AG08395 (cell line): ENCODE results near the gene TTC29.
A peak's percentile ranks its signal among the peaks of the same experiment; 100 is the strongest.
"Not testable (repeated sequence)": the region's sequence is repeated elsewhere in the genome, so short reads cannot be mapped to it uniquely, and the experiment has no call there.

Experiments used
- DNase-seq: peaks from one replicate; pipeline ENCODE4 v3.0.0; 2012; ENCODE audit warnings: mixed read lengths, low spot score

TTC29 gene

DNA sequence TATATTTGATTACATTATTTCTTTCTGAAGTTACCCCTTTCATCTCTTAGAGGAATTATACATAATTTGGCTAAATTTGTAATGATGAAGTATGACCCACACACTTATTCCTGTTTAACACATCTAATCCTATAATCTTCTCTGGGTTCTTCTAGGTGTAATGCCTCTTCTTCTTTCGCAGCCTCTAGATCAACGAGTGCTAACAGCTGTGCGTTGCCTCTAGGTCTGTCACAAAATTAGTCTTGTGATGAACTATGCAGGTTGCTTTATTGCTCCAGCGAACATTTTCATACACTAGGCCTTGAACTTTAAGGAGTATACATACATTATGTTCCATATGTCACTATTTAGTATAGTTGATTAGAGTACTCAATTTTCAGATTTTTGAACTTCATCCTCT lies 89.9 kb downstream of the TTC29 start:
- no peak for DNase-seq

DNA sequence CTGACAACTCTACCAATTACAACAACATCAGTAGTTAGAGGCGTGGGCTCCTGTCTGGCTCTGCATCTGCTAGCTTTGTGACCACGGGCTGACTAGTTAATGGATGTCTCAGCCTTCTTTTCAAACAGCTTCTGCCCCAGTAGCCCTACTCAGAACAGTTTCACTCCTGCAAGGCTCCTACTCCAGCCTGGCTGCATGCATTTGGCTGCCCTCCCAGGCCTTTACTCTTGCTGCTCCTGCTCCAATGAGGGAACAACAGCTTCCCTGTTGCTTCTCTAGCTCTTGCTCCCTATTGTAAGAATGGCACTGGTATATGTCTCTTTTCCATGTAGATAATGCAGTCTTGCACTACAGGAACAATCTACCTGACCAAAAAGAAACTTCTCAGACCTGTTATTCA lies 93.3 kb downstream of the TTC29 start:
- no peak for DNase-seq

DNA sequence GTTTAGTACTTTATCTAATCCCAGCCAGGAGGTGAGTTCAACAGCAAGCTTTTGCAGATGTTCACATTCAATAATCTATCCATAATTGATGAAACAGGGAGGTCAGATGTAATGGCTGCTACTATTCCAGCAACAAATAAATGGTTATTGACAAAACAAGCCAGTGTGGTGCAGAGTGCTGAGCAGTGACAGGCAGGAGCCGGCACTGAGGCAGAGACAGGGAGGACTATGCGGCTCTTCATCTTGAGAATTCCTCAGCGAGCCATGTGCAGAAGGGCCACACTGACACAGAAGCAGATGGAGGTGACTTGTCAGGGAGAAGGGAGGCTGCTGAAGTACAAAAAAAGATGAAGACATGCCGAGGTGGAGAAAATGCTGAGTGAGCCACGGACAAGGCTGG lies 98.3 kb downstream of the TTC29 start:
- DNase-seq = no peak

DNA sequence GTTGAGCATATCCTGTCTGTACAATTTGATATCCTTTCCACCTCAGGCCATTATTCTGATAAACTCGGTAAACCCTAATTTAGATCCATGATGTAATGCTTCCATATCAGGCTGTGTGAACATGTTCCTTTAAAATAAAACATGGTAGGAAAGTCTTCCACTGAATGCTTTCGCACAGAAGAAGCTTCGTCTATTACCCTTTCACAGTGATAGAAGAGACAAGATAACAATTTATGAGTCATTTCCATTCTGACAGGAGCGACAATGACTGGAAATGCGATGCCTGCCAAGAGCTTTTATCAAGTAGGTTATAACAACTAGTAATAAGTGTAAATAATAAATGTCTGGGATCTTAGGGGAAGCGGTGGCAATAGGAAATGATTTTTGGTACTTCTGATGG lies 98.8 kb downstream of the TTC29 start:
- DNase-seq = no peak

DNA sequence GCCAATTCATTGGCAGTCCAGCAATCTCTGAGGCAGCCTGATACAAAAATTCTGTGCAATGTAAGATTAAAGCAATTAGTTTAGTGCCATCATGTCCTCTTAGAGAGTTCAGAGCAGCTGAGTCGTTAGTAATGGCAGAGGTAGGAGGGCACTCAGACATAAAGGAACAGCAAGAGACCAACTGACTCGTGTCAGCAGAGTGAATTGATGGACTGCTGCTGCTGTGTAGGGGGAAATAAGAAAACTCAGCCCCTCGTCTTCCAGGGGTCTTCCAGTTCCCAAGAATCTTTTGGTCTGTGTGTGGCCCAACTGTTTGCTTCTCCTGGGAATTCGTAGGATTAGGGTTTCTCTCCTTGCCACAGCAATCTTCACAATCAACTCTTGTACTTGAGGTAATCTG lies 100.9 kb downstream of the TTC29 start:
- DNase-seq = no peak

DNA sequence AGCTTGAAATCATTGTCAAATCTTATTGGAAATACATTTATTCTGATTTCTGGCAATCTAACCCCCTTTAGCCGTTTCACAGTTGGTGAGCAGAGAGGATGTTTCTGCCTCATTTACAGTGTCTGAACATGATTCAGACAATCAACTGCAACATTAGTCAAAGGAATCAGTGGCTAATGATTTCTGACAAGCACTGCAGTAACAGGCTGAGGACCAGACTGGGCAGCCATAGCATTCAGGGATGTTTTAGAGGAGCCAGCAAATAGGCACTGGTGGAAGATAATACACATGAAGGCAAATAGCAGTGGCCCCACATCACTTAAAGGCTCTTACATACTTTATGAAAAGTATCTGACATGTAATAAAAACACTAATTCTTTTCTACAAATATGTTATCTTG lies 102.8 kb downstream of the TTC29 start:
- DNase-seq = no peak

DNA sequence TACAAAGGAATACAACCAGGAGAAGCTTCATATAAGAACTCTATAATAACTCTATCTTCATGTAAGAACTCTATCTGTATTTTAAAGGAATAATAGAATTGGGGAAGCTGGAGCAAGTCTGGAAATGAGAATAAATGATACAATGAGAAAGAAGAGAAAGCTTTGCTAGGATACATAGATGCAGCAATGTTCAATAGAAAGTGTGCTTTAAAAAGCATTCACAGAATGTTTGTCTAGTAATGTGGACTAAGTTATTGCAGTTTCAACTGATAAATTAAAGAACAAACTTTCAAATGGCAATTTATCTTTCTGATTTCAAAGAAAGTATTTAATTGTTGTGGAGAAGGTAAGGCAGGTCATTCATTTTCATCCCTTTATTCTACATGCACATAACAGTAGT lies 104.9 kb downstream of the TTC29 start:
- no peak for DNase-seq

DNA sequence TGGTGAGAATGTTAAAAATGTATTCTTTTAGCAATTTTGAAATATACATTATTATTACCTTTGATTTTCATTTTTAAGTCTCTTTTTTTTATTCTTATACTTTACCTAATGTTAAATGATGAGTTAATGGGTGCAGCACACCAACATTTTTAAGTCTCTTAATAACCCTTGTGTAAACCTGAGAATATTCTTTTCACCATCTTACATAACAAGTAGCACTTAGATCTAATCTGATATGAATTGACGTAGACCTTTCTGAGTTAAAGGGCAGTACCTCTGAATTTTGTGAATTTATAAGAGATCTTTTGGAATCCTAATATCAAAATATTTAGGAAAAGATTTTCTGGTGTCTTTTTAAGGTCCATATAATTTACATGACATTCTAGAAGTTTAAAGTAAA lies 110.6 kb downstream of the TTC29 start:
- DNase-seq = no peak

DNA sequence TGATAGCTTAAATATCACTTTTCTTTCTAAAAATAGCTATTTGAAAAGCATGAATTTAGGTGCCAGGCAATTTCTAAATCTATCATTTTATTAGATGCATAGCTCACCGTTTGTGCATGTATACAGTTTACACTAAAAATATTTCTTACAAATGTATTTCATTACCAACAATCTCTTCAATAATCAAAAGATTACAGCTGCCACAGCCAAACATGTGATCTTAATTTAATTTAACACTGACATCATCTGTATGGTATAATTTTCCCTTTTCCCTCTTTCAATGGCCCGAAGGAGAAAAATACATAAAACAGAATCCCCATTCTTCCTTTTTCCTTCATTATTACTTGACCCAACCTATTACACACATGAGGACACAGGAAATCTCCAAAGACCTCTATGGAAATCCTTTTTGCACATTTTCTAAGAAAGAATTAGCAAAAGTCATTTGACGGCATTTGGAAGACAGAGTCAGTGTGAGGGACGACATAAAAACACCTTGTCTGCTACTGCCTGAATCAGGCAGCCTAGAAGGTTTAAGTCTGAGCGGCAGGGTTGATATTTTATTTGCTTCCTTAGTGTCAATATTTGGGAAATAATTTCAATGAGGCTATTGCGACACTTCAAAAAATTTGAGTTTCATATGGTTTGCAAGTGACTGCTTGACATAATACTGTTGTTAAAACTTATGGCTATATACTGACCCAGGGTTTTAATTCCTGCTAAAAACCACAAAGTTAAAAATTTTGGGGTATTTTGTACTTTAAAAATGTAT lies 111.2 kb downstream of the TTC29 start:
- DNase-seq = no peak

DNA sequence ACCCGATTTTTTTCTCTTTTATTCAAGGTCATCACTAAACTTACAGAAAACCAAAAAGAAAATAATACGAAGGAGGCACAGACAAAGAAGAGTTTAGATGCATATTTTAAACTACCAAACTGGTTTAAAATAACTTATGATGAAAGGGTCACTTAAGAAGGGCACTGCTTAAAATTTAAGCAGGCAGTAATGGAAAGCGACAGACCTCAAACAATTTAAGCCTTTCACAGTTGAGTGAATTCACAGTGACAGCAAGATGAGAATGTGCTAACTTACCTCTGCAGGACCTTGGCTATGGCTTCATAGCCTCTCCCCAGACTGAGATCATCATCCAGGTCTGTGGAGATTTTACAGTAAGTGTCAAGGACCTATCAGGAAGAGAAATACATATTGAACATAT lies 112.1 kb downstream of the TTC29 start:
- no peak for DNase-seq

DNA sequence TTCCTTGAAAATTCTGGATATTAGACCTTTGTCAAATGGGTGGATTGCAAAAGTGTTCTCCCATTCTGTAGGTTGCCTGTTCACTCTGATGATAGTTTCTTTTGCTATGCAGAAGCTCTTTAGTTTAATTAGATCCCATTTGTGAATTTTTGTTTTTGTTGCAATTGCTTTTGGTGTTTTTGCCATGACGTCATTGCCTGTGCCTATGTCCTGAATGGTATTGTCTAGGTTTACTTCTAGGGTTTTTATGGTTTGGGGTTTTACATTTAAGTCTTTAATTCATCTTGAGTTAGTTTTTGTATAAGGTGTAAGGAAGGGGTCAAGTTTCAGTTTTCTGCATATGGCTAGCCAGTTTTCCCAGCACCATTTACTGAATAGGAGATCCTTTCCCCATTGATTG lies 122.7 kb downstream of the TTC29 start:
- not testable (repeated sequence) for DNase-seq

DNA sequence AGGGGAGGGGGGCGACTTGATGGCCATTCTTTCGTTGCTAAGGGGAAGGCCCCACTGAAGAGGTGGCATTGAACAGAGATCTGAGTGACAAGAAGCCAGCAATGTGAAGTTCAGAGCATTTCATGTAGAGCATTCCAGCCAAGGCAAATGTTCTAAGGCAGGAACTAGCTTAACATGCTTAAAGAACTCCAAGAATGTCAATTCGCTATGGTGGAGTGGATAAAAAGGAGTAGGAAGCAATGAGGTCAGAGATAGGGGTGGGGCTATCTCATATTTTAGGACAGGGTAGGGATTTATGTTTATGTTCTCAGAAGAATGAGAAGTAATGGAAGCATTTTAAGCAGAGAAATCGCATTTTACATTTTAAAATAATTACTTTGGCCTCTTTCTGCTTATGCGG lies 130.9 kb downstream of the TTC29 start:
- DNase-seq = peak; percentile 3

DNA sequence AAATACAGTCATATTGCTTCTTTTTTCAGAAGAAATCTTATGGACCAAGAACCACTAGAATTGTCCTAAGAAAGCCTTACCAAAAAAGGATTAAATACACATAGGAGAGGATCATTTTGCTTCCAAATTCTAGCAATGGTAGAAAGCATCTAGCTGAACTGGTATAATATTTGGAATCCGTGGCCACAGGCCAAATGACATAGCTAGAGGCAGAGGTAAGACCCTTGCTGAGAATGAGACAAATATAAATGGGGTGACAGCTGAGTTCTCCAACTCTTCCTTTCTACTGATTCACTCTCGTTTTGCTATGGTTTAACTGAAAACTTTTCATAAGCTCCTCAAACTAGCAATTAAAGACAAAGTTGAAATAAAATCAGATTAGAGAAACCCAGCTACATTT lies 150.0 kb downstream of the TTC29 start:
- DNase-seq = no peak

DNA sequence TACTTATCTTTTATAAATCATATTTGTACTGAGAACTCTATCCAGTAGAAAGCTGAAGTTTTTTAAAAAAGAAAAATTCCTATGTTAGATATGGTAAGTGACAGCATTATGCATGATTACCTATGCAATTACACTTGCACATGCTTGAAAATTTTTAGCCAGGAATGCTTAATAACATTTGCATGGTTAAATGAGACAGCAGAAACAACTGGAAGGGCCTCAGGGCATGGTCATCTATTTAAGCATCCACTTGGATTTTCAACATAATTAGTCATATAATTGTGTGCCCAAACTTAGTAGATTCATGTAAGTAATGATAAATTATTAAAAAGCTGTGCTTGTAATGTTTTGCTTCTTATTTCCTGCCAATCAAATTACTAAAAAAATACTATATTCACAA lies 151.9 kb downstream of the TTC29 start:
- DNase-seq = no peak

DNA sequence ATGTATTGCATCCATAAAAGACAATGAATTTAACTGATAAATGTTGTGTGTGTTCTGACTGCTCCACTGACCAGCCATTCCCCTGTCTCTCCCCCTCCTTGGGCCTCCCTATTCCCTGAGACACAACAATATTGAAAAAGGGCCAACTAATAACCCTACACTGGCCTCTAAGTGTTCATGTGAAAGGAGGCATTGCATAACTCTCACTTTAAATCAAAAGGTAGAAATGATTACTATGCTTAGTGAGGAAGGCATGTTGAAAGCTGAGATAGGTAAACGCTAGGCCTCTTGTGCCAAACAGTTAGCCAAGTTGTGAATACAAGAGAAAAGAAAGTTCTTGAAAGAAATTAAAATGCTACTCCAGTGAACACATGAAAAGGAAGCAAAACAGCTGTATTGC lies 154.2 kb downstream of the TTC29 start:
- no peak for DNase-seq

DNA sequence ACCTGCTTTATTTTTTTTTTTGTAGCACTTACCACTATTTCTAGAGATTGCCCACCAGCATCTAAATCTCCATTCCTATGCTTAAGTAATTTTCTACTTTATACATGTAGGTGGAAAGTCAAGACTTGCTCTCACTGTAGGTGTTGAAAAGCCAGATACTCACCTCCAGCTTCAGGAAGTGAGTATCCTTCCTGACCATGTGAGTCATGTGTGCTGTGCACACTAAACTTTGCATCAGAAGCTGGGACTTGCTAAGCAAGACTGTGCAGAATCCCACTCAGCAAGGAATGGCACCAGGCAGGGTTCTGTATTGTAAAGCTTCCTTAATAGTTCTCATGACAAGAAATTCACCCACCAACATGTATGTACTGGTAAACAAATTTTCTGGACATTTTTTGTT lies 155.1 kb downstream of the TTC29 start:
- DNase-seq = no peak

DNA sequence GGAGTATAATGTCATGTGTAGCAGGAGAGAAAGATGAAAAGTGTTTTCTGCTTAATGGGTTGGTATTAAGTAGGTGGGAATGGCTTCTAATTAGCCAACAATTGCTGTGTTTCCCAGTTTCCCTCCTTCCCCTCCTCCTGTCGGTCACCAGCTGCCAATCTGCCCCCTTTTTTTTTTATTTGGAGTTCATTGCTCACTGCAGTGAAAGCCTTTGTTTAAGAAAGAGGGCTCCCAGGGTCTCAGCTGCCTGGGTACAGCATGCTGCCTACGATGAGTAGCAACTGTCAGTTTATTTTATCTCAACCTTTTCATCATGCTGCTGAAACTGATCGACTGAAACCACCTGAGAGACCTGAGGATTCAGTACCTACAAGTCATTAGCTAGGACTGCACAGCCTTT lies 157.9 kb downstream of the TTC29 start:
- DNase-seq = no peak

DNA sequence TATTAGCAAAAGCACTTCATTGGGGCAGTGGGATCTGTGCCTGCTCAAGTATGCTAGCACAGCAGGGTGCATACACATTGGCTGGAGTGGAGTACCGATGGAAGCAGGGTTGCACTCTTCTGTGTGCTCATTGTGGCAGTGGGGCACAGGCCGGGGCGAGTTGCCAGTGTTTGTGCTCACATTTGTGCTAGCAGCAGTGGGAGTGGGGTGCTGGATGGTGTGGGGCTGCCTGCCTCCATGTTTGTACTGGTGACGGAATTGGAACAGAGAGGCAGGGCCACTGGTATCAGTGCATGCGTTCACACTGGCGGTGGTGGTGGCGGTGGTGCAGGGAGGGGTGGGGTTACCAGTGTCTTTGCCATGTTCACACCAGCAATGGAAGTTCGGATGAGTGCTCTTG lies 169.0 kb downstream of the TTC29 start:
- DNase-seq = no peak

DNA sequence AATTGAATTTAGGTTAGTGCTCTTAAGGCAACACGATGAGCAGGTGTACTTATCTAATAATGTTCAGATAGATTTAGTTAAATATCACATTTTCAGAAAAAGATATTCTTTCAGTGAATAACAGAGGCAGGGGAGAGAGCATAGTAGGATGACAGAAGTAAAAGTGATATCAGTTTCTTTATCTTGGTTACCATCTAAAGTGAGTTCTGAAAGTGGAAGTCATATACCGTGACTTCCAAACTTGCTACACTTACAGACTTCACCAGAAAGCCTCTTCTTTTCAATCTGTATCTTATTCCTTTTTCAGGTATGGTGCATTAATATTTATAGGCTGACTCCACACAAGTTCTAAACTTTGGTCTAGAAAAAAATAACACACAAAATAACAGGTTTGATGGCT lies 182.1 kb downstream of the TTC29 start:
- DNase-seq = no peak

DNA sequence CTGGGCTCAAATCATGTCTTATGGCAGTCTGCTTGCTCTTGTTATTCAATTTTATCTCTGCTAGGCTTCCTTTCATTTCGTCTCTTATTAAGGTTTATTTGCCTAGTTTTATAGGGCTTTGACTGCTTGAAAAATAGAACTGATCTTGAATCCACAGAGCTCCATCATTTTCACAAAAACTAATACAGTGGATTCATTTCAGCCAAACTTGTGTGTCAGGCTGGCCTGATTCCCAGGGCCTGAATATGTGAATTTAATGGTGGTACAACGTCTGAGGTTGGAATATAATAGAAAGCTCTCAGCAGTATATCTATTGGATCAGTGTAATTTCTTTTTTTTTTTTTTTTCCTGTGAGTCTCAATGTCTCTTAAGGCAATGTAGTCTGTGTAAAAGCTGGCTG lies 183.6 kb downstream of the TTC29 start:
- DNase-seq = no peak

DNA sequence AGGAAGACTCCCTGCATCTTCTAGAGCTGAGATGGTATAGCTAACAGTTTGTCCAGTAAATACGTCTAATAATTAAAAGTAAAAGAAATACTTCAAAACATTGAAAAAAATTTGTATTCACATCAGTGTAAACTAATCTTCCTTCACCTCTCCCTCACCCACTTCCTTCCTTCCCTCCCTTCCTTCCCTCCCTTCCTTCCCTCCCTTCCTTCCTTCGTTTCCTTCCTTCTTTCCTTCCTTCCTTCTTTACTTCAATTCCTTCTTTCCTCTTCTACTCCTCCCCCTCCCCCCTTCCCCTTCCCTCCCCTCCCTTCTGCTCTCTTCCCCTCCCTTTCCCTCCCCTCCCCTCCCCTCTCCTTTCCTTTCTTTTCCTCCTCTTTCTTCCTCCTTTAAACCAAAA lies 203.2 kb downstream of the TTC29 start:
- no peak for DNase-seq

DNA sequence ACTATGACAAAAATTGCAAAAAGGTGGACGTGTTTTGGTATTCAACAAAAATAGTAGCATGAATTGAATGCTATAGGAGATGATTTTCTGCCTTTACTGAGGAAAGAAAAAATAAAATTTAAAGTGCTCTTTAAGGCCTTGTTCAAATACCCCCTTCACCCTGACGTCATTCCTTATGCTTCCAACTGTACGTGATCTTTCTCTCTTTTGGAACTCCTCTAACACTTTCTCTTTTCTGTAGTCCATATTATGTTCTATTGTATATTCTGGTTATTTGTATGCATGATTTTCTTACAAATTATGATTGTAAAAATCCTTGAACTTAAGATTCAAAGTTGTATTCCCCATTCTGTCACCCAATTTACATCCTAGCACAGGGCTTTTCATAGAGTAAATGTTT lies 206.5 kb downstream of the TTC29 start:
- DNase-seq = no peak

DNA sequence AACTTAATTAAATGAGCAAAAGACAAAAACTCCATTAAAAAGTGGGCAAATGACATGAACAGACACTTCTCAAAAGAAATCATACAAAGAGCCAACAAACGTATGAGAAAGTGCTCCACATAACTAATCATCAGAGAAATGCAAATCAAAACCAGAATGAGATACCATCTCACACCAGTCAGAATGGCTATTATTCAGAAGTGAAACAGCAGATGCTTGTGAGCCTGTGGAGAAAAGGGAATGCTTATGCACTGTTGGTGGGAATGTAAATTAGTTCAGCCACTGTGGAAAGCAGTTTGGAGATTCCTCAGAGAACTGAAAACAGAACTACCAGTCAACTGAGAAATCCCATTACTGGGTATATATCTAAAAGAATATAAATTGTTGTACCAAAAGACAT lies 222.1 kb downstream of the TTC29 start:
- not testable (repeated sequence) for DNase-seq

DNA sequence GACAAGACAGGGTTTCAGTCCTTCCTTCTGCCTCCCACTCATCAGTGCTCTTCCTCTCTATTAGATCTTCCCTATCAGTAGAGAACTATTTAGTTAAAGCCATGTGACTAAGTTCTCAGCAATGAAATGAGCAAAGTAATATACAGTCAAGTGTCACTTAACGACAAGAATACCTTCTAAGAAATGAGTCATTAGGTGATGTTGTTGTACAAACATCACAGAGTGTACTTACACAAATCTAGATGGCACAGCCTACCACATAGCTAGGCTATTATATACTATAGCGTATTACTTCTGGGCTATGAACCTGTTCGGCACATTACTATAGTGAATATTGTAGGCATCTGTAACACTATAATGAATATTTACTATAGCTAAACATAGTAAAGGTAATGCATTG lies 235.7 kb downstream of the TTC29 start:
- no peak for DNase-seq

DNA sequence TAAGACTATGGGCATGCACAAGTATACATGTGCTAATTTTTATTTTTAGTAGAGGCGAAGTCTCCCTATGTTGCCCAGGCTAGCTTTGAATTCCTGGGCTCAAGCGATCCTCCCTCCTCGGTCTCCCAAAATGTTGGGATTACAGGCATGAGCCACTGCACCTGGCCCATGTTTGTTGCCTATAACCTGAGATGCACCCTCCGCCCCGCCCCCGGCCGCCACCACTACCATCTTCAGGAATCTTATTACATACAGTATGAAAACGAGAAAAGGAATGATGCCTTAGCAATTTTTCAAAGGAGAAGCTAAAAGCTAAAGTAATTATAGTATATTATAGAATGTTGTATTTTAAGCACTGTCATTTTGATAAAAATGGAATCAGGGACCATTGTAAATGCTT lies 245.8 kb downstream of the TTC29 start:
- no peak for DNase-seq
